Kidney (tissue), 22 donors: ENCODE results near the gene SLC35F5. TPM values are rescaled to one million over a fixed set of nuclear protein-coding genes. Genes with fewer than 3 reads are reported as not detected.
A peak's percentile ranks its signal among the peaks of the same experiment; 100 is the strongest.

Source experiments
- DNase-seq, 5 donors: peaks; one replicate each; pipeline ENCODE4 v3.0.0-alpha.2; 2013 to 2020
- FAIRE-seq: peaks from 2 replicates; lab custom pipeline; 2012; peaks lifted over from hg19 to GRCh38; lab: Jason Lieb, UNC
- H3K27ac ChIP-seq, 2 donors: one replicate each; pipeline ENCODE4 v1.7.0; 2013; ENCODE audit warnings: low read depth in 2 of 2, low read length in 2 of 2, inconsistent platforms in 1 of 2
- H3K27me3 ChIP-seq: one replicate; pipeline ENCODE4 v1.7.1; 2013; ENCODE audit warnings: low read length, inconsistent platforms; ENCODE audit not compliant: control insufficient read depth, insufficient read depth
- H3K36me3 ChIP-seq, 3 donors: one replicate each; pipeline versions ENCODE4 v1.7.0 to v1.7.1; 2013; ENCODE audit warnings: low read length in 3 of 3, control low read depth in 1 of 3, inconsistent platforms in 1 of 3; ENCODE audit not compliant: insufficient read depth in 3 of 3, control insufficient read depth in 2 of 3
- H3K4me1 ChIP-seq, 3 donors: one replicate each; pipeline versions ENCODE4 v1.7.0 to v1.7.1; 2013; ENCODE audit warnings: low read length in 3 of 3, inconsistent platforms in 1 of 3, low read depth in 1 of 3; ENCODE audit not compliant: control insufficient read depth in 2 of 3, insufficient read depth in 2 of 3
- H3K4me3 ChIP-seq, 3 donors: one replicate each; pipeline versions ENCODE4 v1.7.0 to v1.8.1; 2013; ENCODE audit warnings: low read length in 3 of 3, control low read depth in 1 of 3, inconsistent platforms in 1 of 3
- H3K9ac ChIP-seq, 3 donors: one replicate each; pipeline versions ENCODE4 v1.7.0 to v1.7.1; 2013; ENCODE audit warnings: low read length in 3 of 3, control low read depth in 1 of 3, inconsistent platforms in 1 of 3
- H3K9me3 ChIP-seq, 3 donors: one replicate each; pipeline versions ENCODE4 v1.7.0 to v1.7.1; 2013; ENCODE audit warnings: low read length in 3 of 3, control low read depth in 1 of 3, inconsistent platforms in 1 of 3; ENCODE audit not compliant: control insufficient read depth in 2 of 3, insufficient read depth in 1 of 3
- intact Hi-C: fragments of 100-400 bp; cut with DNase I; formaldehyde crosslinking; loops from one replicate; pipeline ENCODE4 v1.11.1; 2022
- long read RNA-seq, 10 donors: library from polyadenylated mRNA in 1 of 10; unstranded in 1 of 10; transcript quantifications; one replicate each; pipeline ENCODE4 v2.0.0 and lab custom pipeline, GENCODE V29; 2021 to 2026
- polyA plus RNA-seq: library from polyadenylated mRNA; stranded (reverse); fragments of 350-450 nt; fragmentation: Illumina TruSeq; extraction: RNeasy Lipid Tissue Mini Kit (QIAGEN cat#74804); gene quantifications from one replicate; pipeline ENCODE4 v1.2.3, GENCODE V29; 2014; ENCODE audit warnings: low read depth, low replicate concordance; ENCODE audit not compliant: insufficient read depth
- total RNA-seq: library from RNA; stranded (reverse); fragmentation: NEBNext Ultra II Directional; extraction: Animal tissue kit (Norgen Biotek cat#: 25700); gene quantifications from one replicate; pipeline ENCODE4 v1.2.1, GENCODE V29; 2021
- TF ChIP-seq, protein P1 (sequence below): IDR thresholded peaks from 3 replicates; pipeline ENCODE4 v1.5.1; 2012; ENCODE audit warnings: mild to moderate bottlenecking, moderate library complexity, borderline replicate concordance; ENCODE audit not compliant: insufficient read depth; ENCODE audit errors: extremely low read depth
- donor health status: control.
- donor health status: control.
- donor health status: control.
- donor health status: control.
- donor health status: control.
- donor health status: DM: yes; HTN: yes; CAD: no.
- donor health status: Normal renal cell carcinoma (clear cell type).

Gene SLC35F5
- total RNA-seq, result 198 TPM
- polyA plus RNA-seq, result 49.9 TPM
- long read RNA-seq, donor 1, full-length matches to known transcripts, result 4 of 4 reads
- long read RNA-seq, donor 1, partial matches to known transcripts, result 0 of 4 reads
- long read RNA-seq, donor 1, other reads (novel, unspliced or antisense), result 0 of 4 reads
- long read RNA-seq, donor 2, full-length matches to known transcripts, result 8 of 8 reads
- long read RNA-seq, donor 2, partial matches to known transcripts, result 0 of 8 reads
- long read RNA-seq, donor 2, other reads (novel, unspliced or antisense), result 0 of 8 reads
- long read RNA-seq, donor 3, full-length matches to known transcripts, result 15 of 289 reads
- long read RNA-seq, donor 3, partial matches to known transcripts, result 225 of 289 reads
- long read RNA-seq, donor 3, other reads (novel, unspliced or antisense), result 49 of 289 reads
- long read RNA-seq, donor 4, full-length matches to known transcripts, result 6 of 6 reads
- long read RNA-seq, donor 4, partial matches to known transcripts, result 0 of 6 reads
- long read RNA-seq, donor 4, other reads (novel, unspliced or antisense), result 0 of 6 reads
- long read RNA-seq, donor 5, full-length matches to known transcripts, result 1 of 1 reads
- long read RNA-seq, donor 5, partial matches to known transcripts, result 0 of 1 reads
- long read RNA-seq, donor 5, other reads (novel, unspliced or antisense), result 0 of 1 reads
- long read RNA-seq, donor 6, full-length matches to known transcripts, result 3 of 3 reads
- long read RNA-seq, donor 6, partial matches to known transcripts, result 0 of 3 reads
- long read RNA-seq, donor 6, other reads (novel, unspliced or antisense), result 0 of 3 reads
- long read RNA-seq, donor 7, full-length matches to known transcripts, result 79 of 117 reads
- long read RNA-seq, donor 7, partial matches to known transcripts, result 9 of 117 reads
- long read RNA-seq, donor 7, other reads (novel, unspliced or antisense), result 29 of 117 reads
- long read RNA-seq, donor 8, full-length matches to known transcripts, result 7 of 17 reads
- long read RNA-seq, donor 8, partial matches to known transcripts, result 10 of 17 reads
- long read RNA-seq, donor 8, other reads (novel, unspliced or antisense), result 0 of 17 reads
- long read RNA-seq, donor 9, full-length matches to known transcripts, result 9 of 9 reads
- long read RNA-seq, donor 9, partial matches to known transcripts, result 0 of 9 reads
- long read RNA-seq, donor 9, other reads (novel, unspliced or antisense), result 0 of 9 reads
- long read RNA-seq, donor 10, full-length matches to known transcripts, result 3 of 36 reads
- long read RNA-seq, donor 10, partial matches to known transcripts, result 33 of 36 reads
- long read RNA-seq, donor 10, other reads (novel, unspliced or antisense), result 0 of 36 reads

DNA sequence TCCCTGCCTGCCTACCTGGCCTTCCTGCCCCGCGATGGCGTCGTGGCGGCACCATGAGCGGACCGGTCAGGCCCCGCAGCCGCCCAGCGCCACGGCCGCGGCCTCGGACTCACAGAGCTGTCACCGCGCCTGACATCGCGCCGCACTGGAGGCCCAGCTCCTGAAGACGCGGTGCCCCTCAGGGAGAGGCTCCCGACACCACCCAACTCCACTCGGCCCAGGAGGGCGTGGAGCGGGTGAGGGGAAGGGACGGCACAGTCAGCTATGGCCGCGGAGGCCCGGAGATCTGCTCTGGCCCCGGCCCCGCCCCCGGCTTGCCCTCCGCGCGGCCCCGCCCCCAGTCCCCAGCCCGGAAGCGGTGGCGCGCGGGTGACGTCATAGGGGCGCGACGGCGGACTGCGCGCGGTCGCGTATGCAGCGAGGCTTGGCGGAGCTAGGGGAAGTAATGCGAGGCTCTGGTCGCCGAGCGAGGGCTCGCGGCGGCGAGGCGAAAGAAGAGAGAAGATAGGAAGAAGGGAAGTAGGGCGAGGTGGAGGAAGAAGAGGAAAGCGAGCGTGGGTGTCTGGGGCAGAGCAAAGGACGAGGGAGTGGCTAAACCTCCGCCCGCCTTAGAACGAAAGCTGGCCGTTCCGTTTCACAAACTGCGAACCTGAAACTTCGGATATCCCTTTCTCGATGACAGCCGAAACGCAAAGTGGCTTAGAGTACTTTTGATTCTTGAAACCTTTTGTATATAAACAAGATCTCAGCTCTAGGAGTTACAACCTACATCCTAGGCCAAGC is at the start of gene SLC35F5:
Gene SLC35F5 (minus strand): TSS at position 288 of the 783 bp plus-strand sequence. CDS start 233 bp downstream, at position 55.
- Histone ChIP-seq H3K9me3 (no peaks in the 10 kb centered on the region), H3K27ac (peak within 1 kb of the TSS; percentile 97 to 98), H3K27me3 (no peaks in the 10 kb centered on the region), H3K4me1 (peaks cover 0 to 2% (median 0%) of the 10 kb centered on the region in 3 donors), H3K4me3 (peak within 1 kb of the TSS; percentile 86 to 99 (median 86)), H3K9ac (peak within 1 kb of the TSS; percentile 90 to 99 (median 95)), H3K36me3 (peaks cover 0 to 2% (median 0%) of the 10 kb centered on the region in 3 donors)
- TF ChIP-seq, protein P1, sequence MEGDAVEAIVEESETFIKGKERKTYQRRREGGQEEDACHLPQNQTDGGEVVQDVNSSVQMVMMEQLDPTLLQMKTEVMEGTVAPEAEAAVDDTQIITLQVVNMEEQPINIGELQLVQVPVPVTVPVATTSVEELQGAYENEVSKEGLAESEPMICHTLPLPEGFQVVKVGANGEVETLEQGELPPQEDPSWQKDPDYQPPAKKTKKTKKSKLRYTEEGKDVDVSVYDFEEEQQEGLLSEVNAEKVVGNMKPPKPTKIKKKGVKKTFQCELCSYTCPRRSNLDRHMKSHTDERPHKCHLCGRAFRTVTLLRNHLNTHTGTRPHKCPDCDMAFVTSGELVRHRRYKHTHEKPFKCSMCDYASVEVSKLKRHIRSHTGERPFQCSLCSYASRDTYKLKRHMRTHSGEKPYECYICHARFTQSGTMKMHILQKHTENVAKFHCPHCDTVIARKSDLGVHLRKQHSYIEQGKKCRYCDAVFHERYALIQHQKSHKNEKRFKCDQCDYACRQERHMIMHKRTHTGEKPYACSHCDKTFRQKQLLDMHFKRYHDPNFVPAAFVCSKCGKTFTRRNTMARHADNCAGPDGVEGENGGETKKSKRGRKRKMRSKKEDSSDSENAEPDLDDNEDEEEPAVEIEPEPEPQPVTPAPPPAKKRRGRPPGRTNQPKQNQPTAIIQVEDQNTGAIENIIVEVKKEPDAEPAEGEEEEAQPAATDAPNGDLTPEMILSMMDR, result no peak
- FAIRE-seq (no peak), DNase-seq (peak; percentile 94 to 97 (median 96))
- intact Hi-C loops, result no loop called here

DNA sequence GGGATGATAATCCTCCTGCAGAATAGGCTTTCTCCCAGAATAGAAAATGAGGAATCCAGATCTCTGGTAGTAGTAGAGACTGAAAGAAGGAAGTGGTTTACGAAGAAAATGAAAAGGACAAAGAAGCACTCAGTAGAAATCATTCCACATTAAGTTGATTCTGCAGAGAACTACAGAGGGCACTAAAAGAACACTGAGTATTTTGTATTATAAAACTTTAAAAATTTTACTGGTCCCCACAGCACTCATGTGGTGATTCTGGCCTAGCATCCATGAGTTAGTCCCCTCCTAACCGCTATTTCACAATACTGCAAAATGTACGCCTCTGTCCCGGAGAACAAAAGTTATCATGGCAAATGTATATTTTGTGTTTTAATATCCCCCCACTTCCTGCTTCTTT is 42.9 kb upstream of the SLC35F5 start:
- Histone ChIP-seq H3K9ac (no peak overlapping the region), H3K4me3 (no peak overlapping the region), H3K27me3 (no peaks in the 10 kb centered on the region), H3K36me3 (no peaks in the 10 kb centered on the region), H3K27ac (no peak overlapping the region), H3K9me3 (no peaks in the 10 kb centered on the region), H3K4me1 (peaks cover 0 to 7% (median 3%) of the 10 kb centered on the region in 3 donors)
- FAIRE-seq, result no peak
- intact Hi-C loops, result no loop called here
- TF ChIP-seq, protein P1, result no peak
- DNase-seq, result no peak

DNA sequence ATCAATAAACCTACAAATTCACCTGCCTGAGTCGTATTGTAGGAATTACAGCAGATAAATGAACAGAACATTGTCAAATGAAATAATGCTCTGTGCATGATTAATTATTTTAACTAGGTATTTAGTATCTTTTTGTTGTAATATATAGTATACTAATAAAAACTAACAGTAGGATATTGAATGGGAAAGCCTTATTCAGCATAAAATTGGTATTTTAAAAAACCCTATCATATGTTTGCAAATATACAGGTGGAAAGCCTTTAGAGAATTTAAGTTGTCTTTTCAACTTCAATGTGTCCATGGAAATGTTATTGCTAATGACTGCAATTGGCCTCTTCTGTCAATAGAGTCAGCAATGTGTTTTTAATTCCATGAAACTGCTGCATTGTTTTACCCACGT is 40.8 kb upstream of the SLC35F5 start:
- Histone ChIP-seq H3K27me3 (no peaks in the 10 kb centered on the region), H3K4me1 (peaks cover 0 to 7% (median 4%) of the 10 kb centered on the region in 3 donors), H3K4me3 (no peak overlapping the region), H3K27ac (no peak overlapping the region), H3K9me3 (no peaks in the 10 kb centered on the region), H3K36me3 (no peaks in the 10 kb centered on the region), H3K9ac (no peak overlapping the region)
- intact Hi-C loops, result no loop called here
- TF ChIP-seq, protein P1, result no peak
- no peak for FAIRE-seq
- no peak for DNase-seq
